HepG2 (cell line): ENCODE data around the gene PIK3CD.

Experiments
- CTCF ChIP-seq: sonication (generic); formaldehyde crosslinking; IDR thresholded peaks from 2 replicates; pipeline ENCODE4 v1.5.0; 2020; ENCODE audit warnings: mild to moderate bottlenecking, missing genetic modification reagents, moderate library complexity
- NFE2 ChIP-seq: sonication (generic); formaldehyde crosslinking; IDR thresholded peaks from 2 replicates; pipeline ENCODE4 v1.4.0; 2020; ENCODE audit warnings: missing genetic modification reagents
- PRDM15 ChIP-seq: sonication (generic); formaldehyde crosslinking; IDR thresholded peaks from 2 replicates; pipeline ENCODE4 v1.4.0; 2020; ENCODE audit warnings: missing genetic modification reagents
- SRSF4 ChIP-seq: fragments of 200-400 bp; formaldehyde crosslinking; IDR thresholded peaks from one replicate; pipeline ENCODE4 v1.6.1; 2018; ENCODE audit warnings: mild to moderate bottlenecking, low read depth, low read length, moderate library complexity; ENCODE audit not compliant: poor library complexity, severe bottlenecking
- THRA ChIP-seq: sonication (generic); formaldehyde crosslinking; IDR thresholded peaks from 2 replicates; pipeline ENCODE4 v1.4.0; 2020; ENCODE audit warnings: missing genetic modification reagents, borderline replicate concordance
- ZNF274 ChIP-seq: sonication (generic); formaldehyde crosslinking; IDR thresholded peaks from 2 replicates; pipeline ENCODE4 v1.5.1; 2020; ENCODE audit warnings: mild to moderate bottlenecking, missing genetic modification reagents

GRCh38 chr1:9736241-9736640, 84.7 kb downstream of the PIK3CD start:
- no peak for TF ChIP-seq PRDM15 (CRISPR knock-in tag)
- TF ChIP-seq THRA = no peak
- no peak for TF ChIP-seq NFE2 (CRISPR knock-in tag)
- no peak for TF ChIP-seq ZNF274
- TF ChIP-seq CTCF = no peak
- TF ChIP-seq SRSF4 = no peak
